Esophagus mucosa (tissue), 1 donor: Measurements from ENCODE around the gene MYOM1. TPM values are rescaled to one million over a fixed set of nuclear protein-coding genes. Genes with fewer than 3 reads are reported as not detected.

Experiments
- ATAC-seq: fragments of 200-7000 bp; cut with Tn5 transposase; one replicate; pipeline ENCODE4 v1.9.1; 2020
- total RNA-seq: library from RNA; stranded (reverse); gene quantifications from one replicate; pipeline ENCODE4 v1.2.4, GENCODE V29; 2023
- donor health status: DM: yes; HTN: yes; CAD: no.

MYOM1 gene
- total RNA-seq, 1 donor from 2014 or later = 0.32 TPM

GRCh38 chr18:3183103-3183717, 36.6 kb downstream of the MYOM1 start:
- no peak for ATAC-seq

DNA sequence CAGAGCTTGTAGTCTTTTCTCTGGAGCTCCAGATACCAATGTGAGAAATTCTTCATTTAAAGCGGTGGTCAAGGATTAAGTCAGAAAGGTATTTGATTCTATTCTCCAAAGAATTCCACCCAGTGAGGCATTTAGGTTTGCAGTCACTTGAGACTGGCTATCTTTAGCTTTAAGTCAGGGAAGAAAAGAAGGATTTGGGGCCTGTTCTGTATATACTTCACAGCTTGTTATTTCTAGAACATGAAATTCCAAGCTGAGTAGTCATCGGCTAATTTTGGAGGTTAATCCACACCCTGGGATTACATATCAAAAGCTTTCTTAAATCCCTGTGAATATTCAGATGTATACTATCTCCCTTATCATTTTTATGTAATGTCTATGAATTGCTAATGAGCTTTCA, 39.4 kb downstream of the MYOM1 start:
- peak; percentile 48 for ATAC-seq

- ATAC-seq = no peak
Observed at GRCh38 chr18:3179430-3180089, 40.2 kb downstream of the MYOM1 start.

DNA sequence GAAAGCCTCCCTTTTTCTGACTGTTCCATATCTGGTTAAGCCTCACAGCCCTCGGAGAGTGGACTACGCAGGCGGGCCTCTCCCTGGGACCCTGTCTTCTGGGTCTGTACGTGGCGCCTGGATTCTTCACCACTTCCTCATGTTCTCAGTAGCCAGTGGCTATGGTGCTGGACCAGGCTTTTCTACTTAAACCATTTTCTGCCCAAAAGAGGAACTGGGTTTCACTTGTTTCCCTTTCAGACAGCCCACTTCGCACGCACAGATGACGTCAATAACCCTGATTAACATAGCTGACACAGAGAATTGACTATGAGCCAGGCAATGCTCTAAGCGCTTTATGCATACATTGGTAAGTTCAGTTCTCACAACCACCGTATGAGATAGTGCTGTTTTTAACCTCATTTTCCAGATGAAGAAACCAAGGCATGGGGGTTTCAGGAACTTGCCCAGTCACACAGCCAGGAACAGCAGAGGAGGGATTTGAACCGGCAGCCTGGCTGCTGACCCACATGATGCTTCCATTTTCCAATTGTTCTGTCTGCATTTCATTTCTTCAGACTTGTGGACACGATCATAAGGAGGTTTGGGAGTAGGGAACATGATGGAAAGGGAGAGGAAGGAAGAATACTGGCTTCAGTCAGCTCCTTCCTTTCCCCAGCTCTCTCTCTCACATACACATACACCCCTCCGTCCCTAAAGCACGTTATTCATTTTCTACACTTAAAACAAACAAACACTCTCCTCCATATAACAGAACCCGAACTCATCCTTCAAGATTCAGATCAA, 41.7 kb downstream of the MYOM1 start:
- ATAC-seq = peak; percentile 43

DNA sequence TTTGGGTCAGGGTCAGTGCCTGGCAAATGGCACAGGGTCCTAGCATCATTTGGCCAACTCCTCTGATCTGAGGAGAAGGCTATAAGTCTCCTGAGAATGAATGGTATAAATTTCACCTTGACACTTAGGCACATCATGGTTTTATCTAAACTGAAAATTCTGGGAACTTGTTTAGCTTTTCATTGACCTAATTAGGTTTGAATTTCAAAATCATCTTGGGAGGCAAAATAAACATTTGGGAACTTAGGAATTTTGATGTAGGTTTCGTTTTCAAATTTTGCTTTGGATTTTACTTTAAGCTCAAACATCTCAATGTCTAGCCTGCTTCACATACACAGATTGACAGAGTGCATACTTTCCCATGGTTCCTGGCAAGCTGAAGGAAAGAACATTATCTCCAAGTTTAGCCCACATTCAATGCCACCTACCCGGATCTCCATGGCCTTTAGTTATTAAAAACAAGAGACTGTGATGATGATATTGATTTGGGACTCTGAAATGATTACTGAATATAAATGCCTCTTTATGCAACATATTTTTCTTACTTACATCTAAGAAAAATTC, 44.5 kb downstream of the MYOM1 start:
- no peak for ATAC-seq

DNA sequence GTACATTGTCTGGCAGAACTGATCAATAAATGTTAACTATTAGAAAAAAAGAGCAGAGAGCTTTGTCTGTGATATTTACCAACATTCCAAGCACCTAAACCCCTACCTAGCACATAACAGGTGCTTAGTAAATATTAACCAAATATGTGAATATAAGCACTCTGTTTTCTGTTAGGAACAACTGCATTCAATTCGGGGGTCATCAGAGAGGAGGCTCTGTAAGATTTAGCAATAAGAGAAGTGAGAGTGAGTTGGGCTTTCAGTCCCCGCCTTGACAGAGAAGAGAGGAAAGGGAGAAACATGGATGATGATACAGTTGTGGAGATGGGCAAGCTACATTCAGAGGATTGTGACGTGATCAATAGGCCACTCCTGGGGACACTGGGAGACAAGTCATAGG, 47.7 kb downstream of the MYOM1 start:
- ATAC-seq = no peak

- ATAC-seq = no peak
Observed at GRCh38 chr18:3171631-3172030, 48.1 kb downstream of the MYOM1 start.

DNA sequence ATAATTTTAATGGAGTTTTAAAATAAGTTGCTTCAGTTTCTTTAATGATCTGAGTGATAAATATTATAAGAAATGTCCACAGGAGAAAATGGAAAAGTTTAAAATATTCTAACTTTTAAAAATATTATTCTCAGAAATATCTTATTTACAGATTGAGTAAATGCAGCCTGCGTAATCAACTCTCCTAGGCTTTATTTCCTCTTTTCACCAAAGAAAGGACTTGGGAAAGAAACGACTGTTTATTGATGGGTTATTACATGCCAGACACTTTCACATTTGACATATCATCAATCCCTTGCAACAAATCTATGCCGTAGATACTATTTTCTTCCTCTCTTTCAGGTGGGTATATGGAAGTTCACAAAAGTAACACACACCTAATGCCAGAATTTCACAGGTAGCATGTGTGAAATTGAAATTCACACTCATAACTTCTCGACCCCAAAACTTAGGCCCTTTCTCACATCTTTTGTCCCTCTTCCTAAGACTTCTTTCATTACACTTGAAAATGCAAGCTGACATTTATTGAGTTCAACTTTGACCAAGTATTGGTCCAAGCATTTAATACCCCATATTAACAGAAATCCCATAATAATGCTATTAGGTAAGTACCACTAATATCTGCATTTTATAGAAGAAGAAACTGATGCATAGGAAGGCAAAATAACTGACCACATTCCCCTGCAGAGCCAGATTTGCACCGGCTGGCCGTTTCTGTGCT, 49.2 kb downstream of the MYOM1 start:
- no peak for ATAC-seq

- ATAC-seq = no peak
Observed at GRCh38 chr18:3164381-3164780, 55.4 kb downstream of the MYOM1 start.

GRCh38 chr18:3163968-3164367, 55.8 kb downstream of the MYOM1 start:
- ATAC-seq = no peak

DNA sequence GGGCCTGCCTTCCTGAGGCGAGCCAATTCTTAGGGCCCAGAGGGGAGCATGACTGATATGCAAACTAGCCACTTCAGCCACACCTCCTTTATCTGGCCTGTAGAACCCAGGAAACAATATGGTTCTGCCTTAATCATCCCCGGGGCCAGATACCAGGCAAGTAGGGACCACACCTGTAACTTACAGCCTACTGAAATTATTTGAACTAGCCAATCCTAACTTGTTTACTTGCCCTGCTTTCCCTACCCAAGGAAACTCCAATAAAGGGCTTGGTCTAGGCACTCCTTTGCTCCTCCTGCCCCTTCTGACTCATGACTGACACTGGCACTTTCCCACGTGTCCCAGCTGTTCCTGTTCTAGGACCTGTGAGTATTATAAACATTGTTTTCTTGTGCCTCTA, 57.6 kb downstream of the MYOM1 start:
- ATAC-seq = peak; percentile 98

GRCh38 chr18:3159830-3160229, 59.9 kb downstream of the MYOM1 start:
- ATAC-seq = no peak

GRCh38 chr18:3157606-3158005, 62.2 kb downstream of the MYOM1 start:
- ATAC-seq = no peak

DNA sequence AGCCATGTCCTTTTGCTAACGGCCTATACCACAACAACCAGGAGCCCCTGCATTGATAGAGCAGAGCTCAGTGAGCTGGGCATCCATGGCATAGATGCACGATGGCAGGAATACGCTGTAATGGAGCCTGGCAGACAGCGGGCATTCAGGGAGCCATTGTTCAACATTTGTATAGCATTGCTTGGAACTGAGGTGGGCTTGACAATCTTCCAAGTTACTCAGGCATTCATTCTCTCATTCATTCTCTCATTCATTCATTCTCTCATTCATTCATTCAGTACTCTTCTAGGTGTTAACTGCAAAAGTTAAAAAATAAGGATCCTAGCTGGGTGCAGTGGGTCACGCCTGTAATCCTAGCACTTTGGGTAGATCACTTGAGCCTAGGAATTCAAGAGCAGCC, 62.7 kb downstream of the MYOM1 start:
- no peak for ATAC-seq

DNA sequence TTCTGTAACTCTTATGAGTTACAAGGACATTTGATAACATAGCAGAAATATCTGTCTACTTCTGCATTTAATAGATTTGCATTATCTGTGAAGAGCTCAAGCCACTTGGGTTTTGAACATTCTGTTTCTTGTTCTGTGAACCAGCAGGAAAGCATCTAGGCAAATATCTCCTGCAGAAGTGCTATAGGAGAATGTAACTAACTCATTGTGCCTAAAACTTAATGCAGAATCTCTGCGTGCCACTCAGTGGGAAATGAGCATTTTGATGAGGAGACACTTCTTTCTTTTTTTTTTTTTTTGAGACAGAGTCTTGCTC, 63.5 kb downstream of the MYOM1 start:
- ATAC-seq = no peak

- ATAC-seq = no peak
Observed at GRCh38 chr18:3154214-3154613, 65.6 kb downstream of the MYOM1 start.

DNA sequence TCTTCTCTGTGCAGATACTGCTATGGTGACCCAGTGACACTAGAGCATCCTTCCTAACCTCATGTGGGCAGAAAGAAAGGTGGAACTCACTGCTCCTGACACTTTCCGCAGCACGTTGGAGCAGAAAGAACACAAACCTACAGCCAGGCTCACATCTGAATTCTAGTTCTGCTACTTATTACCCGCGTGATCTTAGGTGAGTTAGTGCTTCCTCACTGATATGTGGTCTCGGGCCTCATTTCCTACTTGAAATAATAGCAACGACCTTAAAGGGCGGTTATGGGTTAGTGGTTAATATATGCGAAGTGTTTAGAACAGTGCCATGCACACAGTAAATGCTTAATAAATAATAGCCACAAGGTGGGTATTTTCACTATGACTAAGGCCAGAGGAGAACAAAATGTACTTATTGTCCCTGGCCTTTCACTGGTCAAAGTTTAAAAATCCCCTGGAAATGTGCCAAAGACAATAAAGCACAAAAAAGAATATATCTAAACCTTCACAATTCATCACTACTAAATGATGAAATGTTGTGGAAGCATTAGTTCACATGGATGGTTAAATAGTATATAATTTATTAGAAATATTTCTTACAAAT, 66.6 kb downstream of the MYOM1 start:
- no peak for ATAC-seq

DNA sequence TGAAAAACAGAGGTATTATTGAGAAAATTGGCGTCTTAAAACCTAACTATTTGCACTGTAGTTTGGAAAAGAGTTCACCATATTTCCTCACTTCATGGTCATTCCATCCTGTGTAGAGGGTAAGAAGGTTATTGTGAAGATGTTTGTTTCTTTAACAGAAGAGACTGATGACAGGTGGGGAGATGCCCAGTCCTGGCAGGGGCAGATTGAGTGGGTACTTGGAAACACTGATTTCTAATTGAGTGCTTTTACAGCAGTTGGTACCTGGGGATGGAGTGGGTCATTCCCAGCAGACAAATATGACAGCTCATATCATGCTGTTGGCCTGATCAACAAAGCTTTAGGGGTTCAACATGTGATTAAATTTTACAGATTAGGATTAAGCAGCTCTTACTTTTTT, 67.5 kb downstream of the MYOM1 start:
- ATAC-seq = no peak

- no peak for ATAC-seq
Observed at GRCh38 chr18:3151399-3152264, 68.1 kb downstream of the MYOM1 start.

- no peak for ATAC-seq
Observed at GRCh38 chr18:3150688-3151087, 69.1 kb downstream of the MYOM1 start.

- ATAC-seq = no peak
Observed at GRCh38 chr18:3150274-3150673, 69.5 kb downstream of the MYOM1 start.
